PC-3 (cell line): ENCODE results near the gene FCHO1. TPM values are rescaled to one million over a fixed set of nuclear protein-coding genes. Genes with fewer than 3 reads are reported as not detected.

Experiments
- ATAC-seq: fragments of 200-7000 bp; cut with Tn5 transposase; 2 replicates; pipeline ENCODE4 v1.9.1; 2020; ENCODE audit warnings: mild to moderate bottlenecking, moderate library complexity
- BruUV-seq: library from RNA; stranded (reverse); fragments of 400-500 nt; replicated peaks from 2 replicates; lab custom pipeline; 2021; lab: Mats Ljungman, UMichigan
- CTCF ChIA-PET: fragments of 300-600 bp; sonication (Branson Sonifier 250); formaldehyde crosslinking; loops from one replicate; lab custom pipeline; 2022; ENCODE audit warnings: antibody characterized with exemption; lab: Charles Lee
- POLR2A ChIA-PET: fragments of 300-600 bp; sonication (Branson Sonifier 250); formaldehyde crosslinking; loops from one replicate; lab custom pipeline; 2022; ENCODE audit warnings: antibody characterized with exemption; ENCODE audit not compliant: unreplicated experiment; lab: Charles Lee
- DNase-seq: peaks from one replicate; pipeline ENCODE4 v3.0.0-alpha.2; 2015
- H2AFZ ChIP-seq: fragments of 300-600 bp; sonication (generic); 2 replicates; pipeline ENCODE4 v1.6.0; 2016; ENCODE audit warnings: antibody characterized with exemption, low read length
- H3F3A ChIP-seq: fragments of 300-600 bp; sonication (generic); one replicate; pipeline ENCODE4 v1.6.0; 2017; ENCODE audit warnings: antibody characterized with exemption, low read length, control low read depth, mild to moderate bottlenecking; ENCODE audit not compliant: unreplicated experiment
- H3K27ac ChIP-seq: fragments of 300-600 bp; sonication (generic); 2 replicates; pipeline ENCODE4 v1.5.1; 2016; ENCODE audit warnings: mild to moderate bottlenecking, low read length
- H3K27me3 ChIP-seq: fragments of 300-600 bp; sonication (generic); 2 replicates; pipeline ENCODE4 v1.6.1; 2016; ENCODE audit warnings: low read length, mixed read lengths
- H3K36me3 ChIP-seq: fragments of 300-600 bp; sonication (generic); 2 replicates; pipeline ENCODE4 v1.6.1; 2016; ENCODE audit warnings: low read depth, mixed run types, low read length, mixed read lengths
- H3K4me1 ChIP-seq: fragments of 300-600 bp; sonication (generic); 2 replicates; pipeline ENCODE4 v1.5.1; 2016; ENCODE audit warnings: low read length; ENCODE audit not compliant: insufficient read depth
- H3K4me2 ChIP-seq: fragments of 300-600 bp; sonication (generic); 2 replicates; pipeline ENCODE4 v1.6.0; 2016; ENCODE audit warnings: low read length
- H3K4me3 ChIP-seq: fragments of 300-600 bp; sonication (generic); 2 replicates; pipeline ENCODE4 v1.5.1; 2016; ENCODE audit warnings: mild to moderate bottlenecking, low read length, mixed read lengths
- H3K79me2 ChIP-seq: fragments of 300-600 bp; sonication (generic); 2 replicates; pipeline ENCODE4 v1.6.1; 2017; ENCODE audit warnings: low read length, mixed read lengths
- H3K9ac ChIP-seq: fragments of 300-600 bp; sonication (generic); 2 replicates; pipeline ENCODE4 v1.6.0; 2016; ENCODE audit warnings: mild to moderate bottlenecking, low read length
- H3K9me2 ChIP-seq: fragments of 300-600 bp; sonication (generic); replicated peaks from 2 replicates; pipeline ENCODE4 v1.6.1; 2016; ENCODE audit warnings: mixed run types, low read length, mixed read lengths
- H3K9me3 ChIP-seq: fragments of 300-600 bp; sonication (generic); 2 replicates; pipeline ENCODE4 v1.6.1; 2016; ENCODE audit warnings: low read length, mixed read lengths
- H4K20me1 ChIP-seq: fragments of 300-600 bp; sonication (generic); 2 replicates; pipeline ENCODE4 v1.6.1; 2016; ENCODE audit warnings: low read length, mixed read lengths
- EZH2 ChIP-seq: fragments of 300-600 bp; sonication (generic); IDR thresholded peaks from one replicate; pipeline ENCODE4 v1.6.1; 2017; ENCODE audit warnings: antibody characterized with exemption, mild to moderate bottlenecking, low read length; ENCODE audit not compliant: unreplicated experiment
- EZH2phosphoT487 ChIP-seq: fragments of 300-600 bp; sonication (generic); IDR thresholded peaks from 2 replicates; pipeline ENCODE4 v1.6.1; 2018; ENCODE audit warnings: mild to moderate bottlenecking, antibody characterized with exemption, low read length, borderline replicate concordance
- intact Hi-C: fragments of 100-400 bp; cut with micrococcal nuclease; formaldehyde crosslinking; loops from 2 replicates; pipeline ENCODE4 v1.9.0; 2023
- total RNA-seq: library from RNA; depleted of rRNA; stranded (reverse); fragments of >200 nt; gene quantifications from 2 replicates; pipeline ENCODE4 v1.2.3, GENCODE V29; 2014
- TF ChIP-seq, protein P1 (sequence below): fragments of 300-600 bp; sonication (generic); conservative IDR thresholded peaks from 2 replicates; pipeline ENCODE4 v1.5.1; 2017; ENCODE audit warnings: antibody characterized with exemption, low read depth, mild to moderate bottlenecking, low read length

FCHO1 gene
- total RNA-seq, 1 experiment from 2014 or later = 21.0 TPM

DNA sequence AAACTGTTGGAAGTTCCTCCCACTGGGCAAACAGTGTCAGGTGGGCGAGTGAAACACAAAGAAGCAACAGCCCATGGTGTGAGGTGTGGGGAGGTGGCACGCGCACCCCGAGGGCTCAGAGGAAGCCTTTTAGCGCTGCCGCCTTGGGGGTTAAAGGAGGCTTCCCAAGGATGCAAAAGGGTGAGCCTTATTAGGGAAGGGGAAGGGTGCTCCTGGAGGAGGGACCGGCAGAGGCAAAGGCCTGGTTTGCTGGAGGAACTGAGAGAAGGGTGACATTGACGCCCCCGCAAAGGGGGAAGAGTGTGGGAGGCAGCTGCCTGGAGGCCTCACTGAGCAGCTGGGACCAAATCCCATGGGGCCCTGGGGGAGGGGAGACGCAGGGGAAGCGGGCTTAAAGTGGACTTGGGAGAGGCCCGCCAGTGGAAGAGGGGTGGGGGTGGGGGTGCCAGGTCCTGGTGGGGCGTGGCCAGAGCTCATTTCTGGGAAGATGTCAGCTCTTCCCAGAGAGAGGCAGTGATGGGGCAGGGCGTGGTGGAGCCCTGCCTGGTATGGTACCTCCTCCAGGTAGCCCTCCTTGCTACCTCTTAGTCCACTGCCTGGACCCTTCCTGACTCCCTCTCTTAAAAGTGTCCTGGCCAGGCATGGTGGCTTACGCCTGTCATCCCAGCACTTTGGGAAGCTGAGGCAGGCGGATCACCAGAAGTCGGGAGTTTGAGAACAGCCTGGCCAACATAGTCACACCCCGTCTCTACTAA is 12.0 kb upstream of the FCHO1 start:
- no peaks in the 10 kb centered on the region for H3K27me3 ChIP-seq
- TF ChIP-seq EZH2 = no peak
- TF ChIP-seq, protein P1, sequence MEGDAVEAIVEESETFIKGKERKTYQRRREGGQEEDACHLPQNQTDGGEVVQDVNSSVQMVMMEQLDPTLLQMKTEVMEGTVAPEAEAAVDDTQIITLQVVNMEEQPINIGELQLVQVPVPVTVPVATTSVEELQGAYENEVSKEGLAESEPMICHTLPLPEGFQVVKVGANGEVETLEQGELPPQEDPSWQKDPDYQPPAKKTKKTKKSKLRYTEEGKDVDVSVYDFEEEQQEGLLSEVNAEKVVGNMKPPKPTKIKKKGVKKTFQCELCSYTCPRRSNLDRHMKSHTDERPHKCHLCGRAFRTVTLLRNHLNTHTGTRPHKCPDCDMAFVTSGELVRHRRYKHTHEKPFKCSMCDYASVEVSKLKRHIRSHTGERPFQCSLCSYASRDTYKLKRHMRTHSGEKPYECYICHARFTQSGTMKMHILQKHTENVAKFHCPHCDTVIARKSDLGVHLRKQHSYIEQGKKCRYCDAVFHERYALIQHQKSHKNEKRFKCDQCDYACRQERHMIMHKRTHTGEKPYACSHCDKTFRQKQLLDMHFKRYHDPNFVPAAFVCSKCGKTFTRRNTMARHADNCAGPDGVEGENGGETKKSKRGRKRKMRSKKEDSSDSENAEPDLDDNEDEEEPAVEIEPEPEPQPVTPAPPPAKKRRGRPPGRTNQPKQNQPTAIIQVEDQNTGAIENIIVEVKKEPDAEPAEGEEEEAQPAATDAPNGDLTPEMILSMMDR = no peak
- TF ChIP-seq EZH2phosphoT487 = no peak
- no peaks in the 10 kb centered on the region for H3K9me3 ChIP-seq
- H3K79me2 ChIP-seq = no peaks in the 10 kb centered on the region
- no TSS peak for BruUV-seq
- no peaks in the 10 kb centered on the region for H3K9me2 ChIP-seq
- H3K9ac ChIP-seq = no peak overlapping the region
- no peak overlapping the region for H2AFZ ChIP-seq
- CTCF ChIA-PET = no interaction called here
- intact Hi-C loops = no loop called here
- H3F3A ChIP-seq = no peaks in the 10 kb centered on the region
- ATAC-seq (no peak), DNase-seq (no peak)
- POLR2A ChIA-PET = no interaction called here
- no peaks in the 10 kb centered on the region for H4K20me1 ChIP-seq
- H3K36me3 ChIP-seq = peaks cover 5% of the 10 kb centered on the region; the same call in 1 of the 2 replicates
- no peaks in the 10 kb centered on the region for H3K4me1 ChIP-seq
- H3K4me3 ChIP-seq = no peak overlapping the region
- H3K4me2 ChIP-seq = no peak overlapping the region
- H3K27ac ChIP-seq = no peak overlapping the region

DNA sequence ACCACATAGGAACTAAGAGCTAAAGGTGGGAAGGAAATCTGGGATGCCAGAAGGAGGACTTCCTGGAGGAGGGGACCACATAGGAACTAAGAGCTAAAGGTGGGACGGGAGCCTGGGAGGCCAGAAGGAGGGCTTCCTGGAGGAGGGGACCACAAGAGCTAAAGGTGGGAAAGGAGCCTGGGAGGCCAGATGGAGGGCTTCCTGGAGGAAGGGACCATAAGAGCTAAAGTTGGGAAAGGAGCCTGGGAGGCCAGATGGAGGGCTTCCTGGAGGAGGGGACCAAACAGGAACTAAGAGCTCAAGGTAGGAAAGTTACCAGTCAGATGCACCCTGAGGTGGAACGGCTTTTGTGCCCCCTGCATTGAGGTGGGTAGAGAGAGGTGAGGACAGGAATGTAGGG is 9.8 kb upstream of the FCHO1 start:
- Histone ChIP-seq H3K9me2 (no peaks in the 10 kb centered on the region), H4K20me1 (no peaks in the 10 kb centered on the region), H3F3A (no peaks in the 10 kb centered on the region), H3K4me2 (no peak overlapping the region), H3K9ac (no peak overlapping the region), H3K27me3 (no peaks in the 10 kb centered on the region), H3K4me3 (no peak overlapping the region), H3K9me3 (no peaks in the 10 kb centered on the region), H3K27ac (no peak overlapping the region), H3K4me1 (no peaks in the 10 kb centered on the region), H2AFZ (no peak overlapping the region), H3K79me2 (no peaks in the 10 kb centered on the region), H3K36me3 (no peaks in the 10 kb centered on the region)
- POLR2A ChIA-PET = interaction anchor here (0.6 kb wide), 2 partner anchors 283 to 1587 kb away, joined by 3 to 10 read pairs; no protein-coding TSS in a partner anchor
- no peak for DNase-seq
- CTCF ChIA-PET = interaction anchor here (0.7 kb wide), 2 partner anchors 12 to 25 kb away, joined by 3 read pairs; no protein-coding TSS in a partner anchor
- BruUV-seq = no TSS peak
- TF ChIP-seq, protein P1 = no peak
- TF ChIP-seq EZH2phosphoT487 (no peak), EZH2 (no peak)
- ATAC-seq = no peak
- intact Hi-C loops = no loop called here
